KMS-11 (cell line): Measurements from ENCODE around the gene MIB2.

Experiments used
- H2AFZ ChIP-seq: fragments of 200-600 bp; sonication (generic); 2 replicates; pipeline ENCODE4 v1.6.1; 2016; ENCODE audit warnings: antibody characterized with exemption, mixed run types, low read depth
- H3K27ac ChIP-seq: fragments of 200-600 bp; sonication (generic); 2 replicates; pipeline ENCODE4 v1.6.1; 2016; ENCODE audit warnings: mild to moderate bottlenecking, mixed run types
- H3K27me3 ChIP-seq: fragments of 200-600 bp; sonication (generic); 2 replicates; pipeline ENCODE4 v1.6.1; 2017; ENCODE audit warnings: mild to moderate bottlenecking, low read depth, mixed run types, moderate library complexity; ENCODE audit not compliant: insufficient read depth
- H3K36me3 ChIP-seq: fragments of 200-600 bp; sonication (generic); 2 replicates; pipeline ENCODE4 v1.6.1; 2017; ENCODE audit warnings: mild to moderate bottlenecking, mixed run types; ENCODE audit not compliant: insufficient read depth
- H3K4me1 ChIP-seq: fragments of 200-600 bp; sonication (generic); 2 replicates; pipeline ENCODE4 v1.6.1; 2016; ENCODE audit warnings: mild to moderate bottlenecking, low read depth, mixed run types; ENCODE audit not compliant: poor library complexity, severe bottlenecking
- H3K4me2 ChIP-seq: fragments of 200-600 bp; sonication (generic); 2 replicates; pipeline ENCODE4 v1.7.0; 2016; ENCODE audit warnings: mild to moderate bottlenecking, mixed run types
- H3K4me3 ChIP-seq: fragments of 200-600 bp; sonication (generic); IDR thresholded peaks from 2 replicates; pipeline ENCODE4 v1.6.1; 2017; ENCODE audit warnings: low read depth, low read length, mixed read lengths; ENCODE audit not compliant: insufficient read depth
- H3K79me2 ChIP-seq: fragments of 200-600 bp; sonication (generic); 2 replicates; pipeline ENCODE4 v1.6.1; 2016; ENCODE audit warnings: low read depth, mixed run types; ENCODE audit not compliant: insufficient read depth
- H3K9ac ChIP-seq: fragments of 200-600 bp; sonication (generic); 2 replicates; pipeline ENCODE4 v1.6.1; 2016; ENCODE audit warnings: mild to moderate bottlenecking, mixed run types
- H4K20me1 ChIP-seq: fragments of 200-600 bp; sonication (generic); 2 replicates; pipeline ENCODE4 v1.6.1; 2016; ENCODE audit warnings: mild to moderate bottlenecking, mixed run types; ENCODE audit not compliant: insufficient read depth
- CTCF ChIP-seq: fragments of 200-600 bp; sonication (generic); conservative IDR thresholded peaks from 2 replicates; pipeline ENCODE4 v1.6.1; 2017; ENCODE audit warnings: low read depth, mild to moderate bottlenecking, antibody characterized with exemption, low read length, moderate library complexity, mixed read lengths

MIB2 gene

GRCh38 chr1:1573843-1574720, 41.2 kb upstream of the MIB2 start:
- H3K4me1 ChIP-seq, result peaks cover 3% of the 10 kb centered on the region
- 0 out of 2 replicates have a peak, but pooled peaks have one; percentile 21 for TF ChIP-seq CTCF
- H4K20me1 ChIP-seq, result peaks cover 9% of the 10 kb centered on the region; the same call in 1 of the 2 replicates

GRCh38 chr1:1574721-1575537, 40.4 kb upstream of the MIB2 start, which contains the start of gene SSU72:
Gene SSU72, minus strand, starts transcription at chr1:1574863. Its CDS starts 306 bp downstream, at chr1:1574557.
- Histone ChIP-seq H3K27ac (peak within 1 kb of the TSS; percentile 78), H3K4me3 (peak within 1 kb of the TSS; percentile 95), H3K36me3 (0 out of 2 replicates have a peak, but pooled peaks cover 3% of the 10 kb centered on the region), H3K4me2 (peak within 1 kb of the TSS; percentile 64), H3K79me2 (peaks cover 44% of the 10 kb centered on the region), H3K4me1 (peaks cover 3% of the 10 kb centered on the region), H3K9ac (peak within 1 kb of the TSS; percentile 91), H3K27me3 (peaks cover 35% of the 10 kb centered on the region), H2AFZ (peak within 1 kb of the TSS; percentile 62), H4K20me1 (peaks cover 3% of the 10 kb centered on the region; the same call in 1 of the 2 replicates)
- no peak for TF ChIP-seq CTCF

More at GRCh38 chr1:1573843-1574720, 41.2 kb upstream of the MIB2 start:
- Histone ChIP-seq H3K27me3 (peaks cover 27% of the 10 kb centered on the region), H3K79me2 (peaks cover 53% of the 10 kb centered on the region), H3K36me3 (0 out of 2 replicates have a peak, but pooled peaks cover 3% of the 10 kb centered on the region), H3K4me3 (peak overlapping the region; percentile 19), H3K9ac (peak overlapping the region; percentile 91), H3K4me2 (peak overlapping the region; percentile 38), H3K27ac (peak overlapping the region; percentile 78), H2AFZ (peak overlapping the region; percentile 62)

- no peak overlapping the region for H2AFZ ChIP-seq
- H3K4me3 ChIP-seq, result no peak overlapping the region
- no peak overlapping the region for H3K27ac ChIP-seq
- no peaks in the 10 kb centered on the region for H3K36me3 ChIP-seq
- no peak overlapping the region for H3K4me2 ChIP-seq
- no peak overlapping the region for H3K9ac ChIP-seq
- peaks cover 57% of the 10 kb centered on the region for H3K27me3 ChIP-seq
- peaks cover 19% of the 10 kb centered on the region for H3K79me2 ChIP-seq
- peaks cover 3% of the 10 kb centered on the region for H3K4me1 ChIP-seq
- H4K20me1 ChIP-seq, result no peaks in the 10 kb centered on the region
- no peak for TF ChIP-seq CTCF
Observed at GRCh38 chr1:1577367-1578011, 37.8 kb upstream of the MIB2 start.

- H3K27ac ChIP-seq, result no peak overlapping the region
- H3K4me3 ChIP-seq, result no peak overlapping the region
- peaks cover 67% of the 10 kb centered on the region for H3K27me3 ChIP-seq
- H3K79me2 ChIP-seq, result peaks cover 9% of the 10 kb centered on the region
- H4K20me1 ChIP-seq, result no peaks in the 10 kb centered on the region
- H2AFZ ChIP-seq, result no peak overlapping the region
- no peak for TF ChIP-seq CTCF
- no peaks in the 10 kb centered on the region for H3K36me3 ChIP-seq
- H3K9ac ChIP-seq, result no peak overlapping the region
- no peak overlapping the region for H3K4me2 ChIP-seq
- H3K4me1 ChIP-seq, result peaks cover 1% of the 10 kb centered on the region
Observed at GRCh38 chr1:1578371-1578940, 36.8 kb upstream of the MIB2 start.
